Nucleus accumbens (tissue), 56 donors: Measurements from ENCODE around the gene PCDHB2.
"Not testable (repeated sequence)": the region's sequence is repeated elsewhere in the genome, so short reads cannot be mapped to it uniquely, and the experiment has no call there.

Experiments
- DNase-seq, 56 donors: peaks; one replicate each; lab custom pipeline; 2025; lab: John Stamatoyannopoulos, UW

Gene PCDHB2

GRCh38 chr5:141094481-141095262, at the start of gene PCDHB2:
PCDHB2 (plus strand) TSS chr5:141094615; CDS start chr5:141094791, 176 bp downstream.
- DNase-seq, result peak in 27 of 56 donors; percentile 2 to 57 (median 22)

- no peak for DNase-seq
Measured at GRCh38 chr5:141050622-141051520, 43.5 kb upstream of the PCDHB2 start, which contains the start of gene PCDHB1. PCDHB1 (plus strand) TSS chr5:141051374; CDS start chr5:141051471, 97 bp downstream.

GRCh38 chr5:141051521-141051866, 42.9 kb upstream of the PCDHB2 start:
- no peak for DNase-seq

DNA sequence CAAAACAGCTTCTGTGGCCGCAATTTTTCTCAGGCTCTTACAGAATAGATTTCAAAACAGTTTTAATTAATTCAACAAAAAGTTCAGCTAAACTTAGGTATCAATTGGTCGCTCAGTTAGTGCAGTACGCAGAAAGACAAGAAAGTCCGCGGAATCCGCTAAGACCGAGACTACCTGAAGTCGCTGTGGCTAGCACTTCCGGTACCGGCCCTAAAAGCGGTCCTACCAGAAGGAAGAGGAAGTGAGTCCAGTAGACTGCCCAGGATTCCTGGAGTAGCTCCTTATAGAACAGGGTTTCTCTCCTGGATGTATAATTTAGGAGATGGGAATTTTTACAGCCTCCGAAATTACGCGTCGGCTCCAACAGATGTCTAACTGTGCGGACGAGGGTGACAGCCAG, 16.6 kb upstream of the PCDHB2 start:
- DNase-seq, result no peak

DNA sequence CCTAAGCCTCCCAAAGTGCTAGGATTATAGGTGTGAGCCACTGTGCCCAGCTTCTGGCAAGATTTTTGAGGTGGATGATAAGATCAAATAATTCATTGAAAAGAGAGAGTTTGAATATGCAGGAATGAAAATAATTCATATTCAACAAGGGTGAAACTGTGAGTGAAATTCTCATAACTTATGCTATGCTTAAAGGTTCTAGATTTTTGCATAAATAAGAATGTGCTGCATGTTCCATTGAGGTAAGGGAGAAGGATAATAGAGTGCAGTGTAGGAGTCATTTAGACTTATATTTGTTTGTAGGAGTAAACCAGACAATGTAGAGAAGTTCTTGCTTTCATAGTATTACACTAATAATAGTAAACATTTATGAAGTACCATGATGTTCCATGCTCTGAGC, 12.2 kb upstream of the PCDHB2 start:
- no peak for DNase-seq

GRCh38 chr5:141084487-141084989, 9.9 kb upstream of the PCDHB2 start:
- DNase-seq, result peak in 40 of 56 donors; percentile 3 to 71 (median 31)

- no peak for DNase-seq
Measured at GRCh38 chr5:141095263-141095641, 837 bp downstream of the PCDHB2 start.

GRCh38 chr5:141096181-141096580, 1.8 kb downstream of the PCDHB2 start:
- DNase-seq, result not testable (repeated sequence)

GRCh38 chr5:141096586-141096985, 2.2 kb downstream of the PCDHB2 start:
- DNase-seq, result not testable (repeated sequence)

DNA sequence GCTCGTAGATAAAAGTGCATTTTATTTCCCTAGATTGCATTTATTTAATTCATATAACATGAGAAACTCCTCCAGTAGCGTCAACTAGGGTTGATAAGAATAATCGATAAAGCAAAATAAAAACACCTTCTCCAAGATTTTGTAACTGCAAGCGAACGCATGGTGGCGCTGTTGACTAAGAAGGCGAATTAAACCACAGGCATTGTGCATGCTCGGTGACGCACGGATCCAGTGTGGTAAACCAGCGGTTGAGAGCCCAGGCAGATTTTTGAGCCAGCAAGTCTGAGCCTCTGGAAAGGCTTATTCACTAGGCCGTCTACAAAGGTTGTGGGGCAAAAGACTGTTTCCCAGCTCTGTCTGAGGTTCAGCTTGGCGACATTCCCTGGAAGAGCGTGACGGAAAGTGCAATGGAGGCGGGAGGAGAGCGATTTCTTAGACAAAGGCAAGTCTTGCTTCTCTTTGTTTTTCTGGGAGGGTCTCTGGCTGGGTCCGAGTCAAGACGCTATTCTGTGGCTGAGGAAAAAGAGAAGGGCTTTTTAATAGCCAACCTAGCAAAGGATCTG, 5.9 kb downstream of the PCDHB2 start, which contains the start of gene PCDHB3:
Gene PCDHB3, plus strand, starts transcription at position 231 of the 563 bp plus-strand sequence. Its CDS starts 177 bp downstream, at position 408.
- peak in 22 of 56 donors; percentile 3 to 52 (median 24) for DNase-seq

GRCh38 chr5:141101059-141101458, 6.6 kb downstream of the PCDHB2 start:
- DNase-seq, result no peak

- not testable (repeated sequence) for DNase-seq
Measured at GRCh38 chr5:141102070-141102469, 7.7 kb downstream of the PCDHB2 start.

- DNase-seq, result not testable (repeated sequence)
Measured at GRCh38 chr5:141102471-141102870, 8.1 kb downstream of the PCDHB2 start.

DNA sequence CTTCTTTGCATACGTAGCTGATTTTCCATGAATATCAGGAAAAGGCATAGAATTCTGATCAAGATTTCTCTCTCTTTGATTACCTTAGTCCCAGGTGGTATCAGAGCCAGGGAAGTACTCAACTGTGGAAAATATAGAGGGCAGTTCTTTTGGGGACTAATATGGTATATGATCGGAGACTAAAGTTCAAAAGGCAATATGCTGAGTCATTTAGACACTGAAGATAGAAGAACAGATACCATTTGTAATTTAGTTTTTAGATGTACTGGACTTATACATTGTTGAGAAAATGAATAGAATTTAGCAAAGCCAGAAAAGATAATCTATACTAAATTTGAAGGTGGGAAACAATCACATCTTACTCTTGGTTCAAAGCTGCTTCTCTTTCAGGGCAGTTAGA, 10.9 kb downstream of the PCDHB2 start:
- DNase-seq, result no peak

GRCh38 chr5:141119250-141119649, 24.8 kb downstream of the PCDHB2 start:
- DNase-seq, result no peak

GRCh38 chr5:141121563-141121962, 27.1 kb downstream of the PCDHB2 start, which contains the start of gene PCDHB4:
PCDHB4 (plus strand) TSS chr5:141121818; CDS start chr5:141121999, 181 bp downstream.
- DNase-seq, result peak in 13 of 56 donors; percentile 2 to 60 (median 11)

DNA sequence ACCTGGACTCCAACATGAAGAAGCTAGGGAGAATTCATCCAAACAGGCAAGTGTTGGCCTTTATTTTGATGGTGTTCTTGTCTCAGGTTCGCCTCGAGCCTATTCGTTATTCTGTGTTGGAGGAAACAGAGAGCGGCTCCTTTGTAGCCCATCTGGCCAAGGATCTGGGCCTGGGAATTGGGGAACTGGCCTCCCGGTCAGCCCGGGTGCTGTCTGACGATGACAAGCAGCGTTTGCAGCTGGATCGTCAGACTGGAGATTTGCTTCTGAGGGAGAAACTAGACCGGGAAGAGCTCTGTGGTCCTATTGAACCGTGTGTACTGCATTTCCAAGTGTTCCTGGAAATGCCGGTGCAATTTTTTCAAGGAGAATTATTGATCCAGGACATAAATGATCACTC, 27.6 kb downstream of the PCDHB2 start:
- DNase-seq, result peak in 2 of 56 donors; percentile 5 to 14

DNA sequence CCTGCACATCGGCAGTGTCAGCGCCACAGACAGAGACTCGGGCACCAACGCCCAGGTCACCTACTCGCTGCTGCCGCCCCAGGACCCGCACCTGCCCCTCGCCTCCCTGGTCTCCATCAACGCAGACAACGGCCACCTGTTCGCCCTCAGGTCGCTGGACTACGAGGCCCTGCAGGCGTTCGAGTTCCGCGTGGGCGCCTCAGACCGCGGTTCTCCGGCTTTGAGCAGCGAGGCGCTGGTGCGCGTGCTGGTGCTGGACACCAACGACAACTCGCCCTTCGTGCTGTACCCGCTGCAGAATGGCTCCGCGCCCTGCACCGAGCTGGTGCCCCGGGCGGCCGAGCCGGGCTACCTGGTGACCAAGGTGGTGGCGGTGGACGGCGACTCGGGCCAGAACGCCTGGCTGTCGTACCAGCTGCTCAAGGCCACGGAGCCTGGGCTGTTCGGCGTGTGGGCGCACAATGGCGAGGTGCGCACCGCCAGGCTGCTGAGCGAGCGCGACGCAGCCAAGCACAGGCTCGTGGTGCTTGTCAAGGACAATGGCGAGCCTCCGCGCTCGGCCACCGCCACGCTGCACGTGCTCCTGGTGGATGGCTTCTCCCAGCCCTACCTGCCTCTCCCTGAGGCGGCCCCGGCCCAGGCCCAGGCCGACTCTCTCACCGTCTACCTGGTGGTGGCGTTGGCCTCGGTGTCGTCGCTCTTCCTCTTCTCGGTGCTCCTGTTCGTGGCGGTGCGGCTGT, 29.2 kb downstream of the PCDHB2 start:
- DNase-seq, result not testable (repeated sequence)

DNA sequence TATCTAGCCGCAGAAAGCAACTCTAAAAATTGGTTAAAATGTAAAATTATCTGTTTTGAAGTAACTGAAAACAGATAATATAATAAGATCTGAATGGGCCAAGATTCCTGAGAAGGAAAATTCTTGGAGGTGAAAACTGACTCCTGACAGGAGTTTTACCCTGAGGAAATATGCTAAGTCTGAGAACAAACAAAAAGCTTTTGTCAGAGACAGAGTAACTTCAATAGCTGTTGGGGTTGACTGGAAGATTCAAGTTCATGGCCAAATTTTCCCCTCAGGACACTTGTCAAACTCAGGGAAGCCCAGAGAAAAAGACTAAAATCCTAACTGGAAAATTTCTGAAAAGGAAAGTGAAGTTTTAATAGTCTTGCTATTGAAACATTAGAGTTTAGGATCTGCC, 32.9 kb downstream of the PCDHB2 start:
- DNase-seq, result no peak
